WTC11 (cell line): ENCODE measurements around the gene DDX55. TPM values are rescaled to one million over a fixed set of nuclear protein-coding genes. Genes with fewer than 3 reads are reported as not detected.

Experiments
- AR ChIP-seq: fragments of 250-450 bp; sonication (Bioruptor Pico); IDR thresholded peaks from 2 replicates; pipeline ENCODE4 v1.9.0; 2021; ENCODE audit warnings: mild to moderate bottlenecking
- ATF1 ChIP-seq: sonication (generic); formaldehyde crosslinking; IDR thresholded peaks from 2 replicates; pipeline ENCODE4 v1.8.1; 2023; ENCODE audit warnings: mild to moderate bottlenecking, moderate library complexity, missing genetic modification reagents
- ATF3 ChIP-seq: sonication (generic); formaldehyde crosslinking; conservative IDR thresholded peaks from 2 replicates; pipeline ENCODE4 v1.8.1; 2022; ENCODE audit warnings: mild to moderate bottlenecking, missing genetic modification reagents
- CDX4 ChIP-seq: fragments of 250-450 bp; sonication (Bioruptor Pico); IDR thresholded peaks from 2 replicates; pipeline ENCODE4 v1.9.0; 2021; ENCODE audit warnings: moderate library complexity, mild to moderate bottlenecking, inconsistent platforms, borderline replicate concordance
- CREM ChIP-seq: sonication (generic); formaldehyde crosslinking; IDR thresholded peaks from 2 replicates; pipeline ENCODE4 v1.8.1; 2022; ENCODE audit warnings: mild to moderate bottlenecking, missing genetic modification reagents, moderate library complexity
- EMX1 ChIP-seq: fragments of 250-450 bp; sonication (Bioruptor Pico); IDR thresholded peaks from 2 replicates; pipeline ENCODE4 v1.8.0; 2021; ENCODE audit warnings: mild to moderate bottlenecking
- ERG ChIP-seq: fragments of 250-450 bp; sonication (Bioruptor Pico); IDR thresholded peaks from 2 replicates; pipeline ENCODE4 v1.8.0; 2021; ENCODE audit warnings: mild to moderate bottlenecking
- ETV6 ChIP-seq: sonication (generic); formaldehyde crosslinking; IDR thresholded peaks from 2 replicates; pipeline ENCODE4 v1.8.1; 2022; ENCODE audit warnings: mild to moderate bottlenecking, missing genetic modification reagents
- FOXK1 ChIP-seq: sonication (generic); formaldehyde crosslinking; IDR thresholded peaks from 2 replicates; pipeline ENCODE4 v1.8.0; 2022; ENCODE audit warnings: mild to moderate bottlenecking, moderate library complexity, missing genetic modification reagents
- JAZF1 ChIP-seq: fragments of 250-450 bp; sonication (Bioruptor Pico); IDR thresholded peaks from 2 replicates; pipeline ENCODE4 v1.9.0; 2021; ENCODE audit warnings: moderate library complexity, mild to moderate bottlenecking, inconsistent platforms
- KAT7 ChIP-seq: sonication (generic); formaldehyde crosslinking; IDR thresholded peaks from 2 replicates; pipeline ENCODE4 v1.8.1; 2023; ENCODE audit warnings: missing genetic modification reagents, mild to moderate bottlenecking, borderline replicate concordance
- MYBL2 ChIP-seq: sonication (generic); formaldehyde crosslinking; IDR thresholded peaks from 2 replicates; pipeline ENCODE4 v1.8.1; 2023; ENCODE audit warnings: mild to moderate bottlenecking, moderate library complexity, missing genetic modification reagents
- NFE2L1 ChIP-seq: sonication (generic); formaldehyde crosslinking; IDR thresholded peaks from 2 replicates; pipeline ENCODE4 v1.8.1; 2023; ENCODE audit warnings: missing genetic modification reagents
- SMAD4 ChIP-seq: sonication (generic); formaldehyde crosslinking; IDR thresholded peaks from 2 replicates; pipeline ENCODE4 v1.8.0; 2022; ENCODE audit warnings: mild to moderate bottlenecking, missing genetic modification reagents
- SOX15 ChIP-seq: fragments of 250-450 bp; sonication (Bioruptor Pico); IDR thresholded peaks from 2 replicates; pipeline ENCODE4 v1.9.0; 2021; ENCODE audit warnings: mild to moderate bottlenecking
- TP53 ChIP-seq: sonication (generic); formaldehyde crosslinking; IDR thresholded peaks from 2 replicates; pipeline ENCODE4 v1.8.1; 2023; ENCODE audit warnings: mild to moderate bottlenecking, missing genetic modification reagents
- ZNF317 ChIP-seq: sonication (generic); formaldehyde crosslinking; IDR thresholded peaks from 2 replicates; pipeline ENCODE4 v1.8.1; 2023; ENCODE audit warnings: low read depth, mild to moderate bottlenecking, moderate library complexity, missing genetic modification reagents, borderline replicate concordance
- ZNF425 ChIP-seq: fragments of 250-450 bp; sonication (Bioruptor Pico); conservative IDR thresholded peaks from 2 replicates; pipeline ENCODE4 v1.9.0; 2021; ENCODE audit warnings: mild to moderate bottlenecking
- ZNF512 ChIP-seq: sonication (generic); formaldehyde crosslinking; IDR thresholded peaks from 2 replicates; pipeline ENCODE4 v1.8.1; 2022; ENCODE audit warnings: missing genetic modification reagents, borderline replicate concordance
- total RNA-seq: library from RNA; stranded (reverse); gene quantifications from 3 replicates; pipeline ENCODE4 v1.2.3, GENCODE V29; 2021
- TF ChIP-seq, protein P1 (sequence below): sonication (generic); formaldehyde crosslinking; IDR thresholded peaks from 2 replicates; pipeline ENCODE4 v1.8.1; 2023; ENCODE audit warnings: mild to moderate bottlenecking, missing genetic modification reagents
- TF ChIP-seq, protein P2 (sequence below): fragments of 200-600 bp; IDR thresholded peaks from 2 replicates; pipeline ENCODE4 v1.8.0; 2022; ENCODE audit warnings: antibody characterized with exemption
- TF ChIP-seq, protein P3 (sequence below): sonication (generic); formaldehyde crosslinking; IDR thresholded peaks from 2 replicates; pipeline ENCODE4 v1.8.1; 2023; ENCODE audit warnings: mild to moderate bottlenecking, missing genetic modification reagents
- TF ChIP-seq, protein P4 (sequence below): sonication (generic); formaldehyde crosslinking; IDR thresholded peaks from 2 replicates; pipeline ENCODE4 v1.8.1; 2023; ENCODE audit warnings: mild to moderate bottlenecking, missing genetic modification reagents, moderate library complexity

Gene DDX55
- total RNA-seq, 1 experiment from 2014 or later = 44.2 TPM

DNA sequence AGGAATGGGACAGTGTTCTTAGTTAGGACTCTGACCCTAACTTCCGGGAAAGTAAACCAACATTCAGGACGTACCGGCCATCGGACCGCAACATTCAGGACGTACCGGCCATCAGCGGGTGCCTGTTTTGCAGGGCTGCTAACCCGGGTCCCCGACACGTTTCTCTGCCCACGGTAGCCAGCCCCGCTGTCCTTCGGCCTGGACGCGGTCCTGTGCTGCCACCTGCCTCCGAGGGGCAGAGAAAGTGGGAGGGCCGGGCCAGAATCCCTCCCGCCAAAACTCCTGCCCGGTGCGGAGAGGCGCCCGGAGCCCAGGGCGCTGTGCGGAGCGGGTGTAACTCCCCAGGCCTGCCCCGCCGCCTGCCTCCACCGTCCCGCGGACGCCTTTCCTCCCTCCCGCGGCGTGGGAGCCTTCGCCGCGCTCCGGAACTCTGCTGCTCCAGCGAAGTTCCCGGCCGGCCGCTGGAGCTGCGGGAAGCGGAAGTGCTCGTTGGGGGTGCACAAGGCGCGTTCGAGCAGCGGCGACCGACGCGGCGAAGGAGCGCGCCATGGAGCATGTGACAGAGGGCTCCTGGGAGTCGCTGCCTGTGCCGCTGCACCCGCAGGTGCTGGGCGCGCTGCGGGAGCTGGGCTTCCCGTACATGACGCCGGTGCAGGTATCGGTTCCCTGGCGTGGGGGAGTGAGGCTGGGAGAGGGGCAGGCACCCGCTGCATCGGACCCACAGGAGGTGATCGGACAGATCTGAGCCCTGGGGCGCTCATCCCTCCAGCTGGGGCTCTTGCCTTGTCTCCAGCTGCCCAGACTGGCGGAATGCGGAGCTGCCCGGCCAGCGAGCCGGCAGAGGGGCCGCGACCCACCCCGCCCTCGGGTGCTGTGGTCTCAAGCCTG lies at the start of gene DDX55 (continued):
- TF ChIP-seq ZNF512 (CRISPR knock-in tag) (no peak), ATF3 (no peak), SMAD4 (CRISPR knock-in tag) (no peak), ZNF425 (CRISPR knock-in tag) (no peak), AR (CRISPR knock-in tag) (no peak), ATF1 (peak; percentile 88; the same call in 1 of the 2 replicates), SOX15 (CRISPR knock-in tag) (no peak), TP53 (CRISPR knock-in tag) (peak; percentile 84), CDX4 (CRISPR knock-in tag) (no peak), JAZF1 (CRISPR knock-in tag) (no peak), KAT7 (CRISPR knock-in tag) (no peak; the same call in none of the 2 replicates), NFE2L1 (no peak; the same call in 1 of the 2 replicates), EMX1 (CRISPR knock-in tag) (no peak; the same call in 1 of the 2 replicates), CREM (CRISPR knock-in tag) (peak; percentile 86), MYBL2 (CRISPR knock-in tag) (peak; percentile 93), ETV6 (CRISPR knock-in tag) (peak; percentile 82; the same call in 1 of the 2 replicates), FOXK1 (CRISPR knock-in tag) (peak; percentile 96), ZNF317 (no peak; the same call in 1 of the 2 replicates), ERG (CRISPR knock-in tag) (no peak)
- TF ChIP-seq, protein P1, sequence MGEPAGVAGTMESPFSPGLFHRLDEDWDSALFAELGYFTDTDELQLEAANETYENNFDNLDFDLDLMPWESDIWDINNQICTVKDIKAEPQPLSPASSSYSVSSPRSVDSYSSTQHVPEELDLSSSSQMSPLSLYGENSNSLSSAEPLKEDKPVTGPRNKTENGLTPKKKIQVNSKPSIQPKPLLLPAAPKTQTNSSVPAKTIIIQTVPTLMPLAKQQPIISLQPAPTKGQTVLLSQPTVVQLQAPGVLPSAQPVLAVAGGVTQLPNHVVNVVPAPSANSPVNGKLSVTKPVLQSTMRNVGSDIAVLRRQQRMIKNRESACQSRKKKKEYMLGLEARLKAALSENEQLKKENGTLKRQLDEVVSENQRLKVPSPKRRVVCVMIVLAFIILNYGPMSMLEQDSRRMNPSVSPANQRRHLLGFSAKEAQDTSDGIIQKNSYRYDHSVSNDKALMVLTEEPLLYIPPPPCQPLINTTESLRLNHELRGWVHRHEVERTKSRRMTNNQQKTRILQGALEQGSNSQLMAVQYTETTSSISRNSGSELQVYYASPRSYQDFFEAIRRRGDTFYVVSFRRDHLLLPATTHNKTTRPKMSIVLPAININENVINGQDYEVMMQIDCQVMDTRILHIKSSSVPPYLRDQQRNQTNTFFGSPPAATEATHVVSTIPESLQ = no peak
- TF ChIP-seq, protein P2, sequence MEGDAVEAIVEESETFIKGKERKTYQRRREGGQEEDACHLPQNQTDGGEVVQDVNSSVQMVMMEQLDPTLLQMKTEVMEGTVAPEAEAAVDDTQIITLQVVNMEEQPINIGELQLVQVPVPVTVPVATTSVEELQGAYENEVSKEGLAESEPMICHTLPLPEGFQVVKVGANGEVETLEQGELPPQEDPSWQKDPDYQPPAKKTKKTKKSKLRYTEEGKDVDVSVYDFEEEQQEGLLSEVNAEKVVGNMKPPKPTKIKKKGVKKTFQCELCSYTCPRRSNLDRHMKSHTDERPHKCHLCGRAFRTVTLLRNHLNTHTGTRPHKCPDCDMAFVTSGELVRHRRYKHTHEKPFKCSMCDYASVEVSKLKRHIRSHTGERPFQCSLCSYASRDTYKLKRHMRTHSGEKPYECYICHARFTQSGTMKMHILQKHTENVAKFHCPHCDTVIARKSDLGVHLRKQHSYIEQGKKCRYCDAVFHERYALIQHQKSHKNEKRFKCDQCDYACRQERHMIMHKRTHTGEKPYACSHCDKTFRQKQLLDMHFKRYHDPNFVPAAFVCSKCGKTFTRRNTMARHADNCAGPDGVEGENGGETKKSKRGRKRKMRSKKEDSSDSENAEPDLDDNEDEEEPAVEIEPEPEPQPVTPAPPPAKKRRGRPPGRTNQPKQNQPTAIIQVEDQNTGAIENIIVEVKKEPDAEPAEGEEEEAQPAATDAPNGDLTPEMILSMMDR = no peak
- TF ChIP-seq, protein P3, sequence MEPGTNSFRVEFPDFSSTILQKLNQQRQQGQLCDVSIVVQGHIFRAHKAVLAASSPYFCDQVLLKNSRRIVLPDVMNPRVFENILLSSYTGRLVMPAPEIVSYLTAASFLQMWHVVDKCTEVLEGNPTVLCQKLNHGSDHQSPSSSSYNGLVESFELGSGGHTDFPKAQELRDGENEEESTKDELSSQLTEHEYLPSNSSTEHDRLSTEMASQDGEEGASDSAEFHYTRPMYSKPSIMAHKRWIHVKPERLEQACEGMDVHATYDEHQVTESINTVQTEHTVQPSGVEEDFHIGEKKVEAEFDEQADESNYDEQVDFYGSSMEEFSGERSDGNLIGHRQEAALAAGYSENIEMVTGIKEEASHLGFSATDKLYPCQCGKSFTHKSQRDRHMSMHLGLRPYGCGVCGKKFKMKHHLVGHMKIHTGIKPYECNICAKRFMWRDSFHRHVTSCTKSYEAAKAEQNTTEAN (CRISPR knock-in tag) = peak; percentile 94
- TF ChIP-seq, protein P4, sequence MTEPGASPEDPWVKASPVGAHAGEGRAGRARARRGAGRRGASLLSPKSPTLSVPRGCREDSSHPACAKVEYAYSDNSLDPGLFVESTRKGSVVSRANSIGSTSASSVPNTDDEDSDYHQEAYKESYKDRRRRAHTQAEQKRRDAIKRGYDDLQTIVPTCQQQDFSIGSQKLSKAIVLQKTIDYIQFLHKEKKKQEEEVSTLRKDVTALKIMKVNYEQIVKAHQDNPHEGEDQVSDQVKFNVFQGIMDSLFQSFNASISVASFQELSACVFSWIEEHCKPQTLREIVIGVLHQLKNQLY (CRISPR knock-in tag) = peak; percentile 92; the same call in 1 of the 2 replicates
